ENCODE results near the gene DNAJC7.

GRCh38 chr17:41976142-41976768 lies 41.0 kb downstream of the DNAJC7 start:
- TF ChIP-seq CTCF (IDR thresholded peaks at IDR 0.05; ENCODE audit: low read length) (no peak), EZH2phosphoT487 (IDR thresholded peaks at IDR 0.05; ENCODE audit: low read length) (no peak)
